B cell (primary cell): ENCODE results near the gene RPL34. TPM values are rescaled to one million over a fixed set of nuclear protein-coding genes. Genes with fewer than 3 reads are reported as not detected.

Experiments used
- ATAC-seq: fragments of 200-7000 bp; cut with Tn5 transposase; one replicate; pipeline ENCODE4 v1.10.0; 2021; ENCODE audit warnings: low read depth, mild to moderate bottlenecking, moderate number of reproducible peaks, moderate library complexity
- CTCF ChIA-PET: fragments of 350-600 bp; sonication (Branson Sonifier 250); formaldehyde crosslinking; loops from one replicate; lab custom pipeline; 2021; ENCODE audit warnings: antibody characterized with exemption, inconsistent platforms; lab: Charles Lee
- POLR2A ChIA-PET: fragments of 350-600 bp; sonication (Branson Sonifier 250); formaldehyde crosslinking; loops from one replicate; lab custom pipeline; 2021; ENCODE audit warnings: antibody characterized with exemption; lab: Charles Lee
- DNase-seq: peaks from one replicate; pipeline ENCODE4 v3.0.0; 2013
- H2AFZ ChIP-seq: 2 replicates; pipeline ENCODE4 v1.6.1; 2012; ENCODE audit warnings: mild to moderate bottlenecking, low read depth, low read length; ENCODE audit not compliant: insufficient read depth, poor library complexity, severe bottlenecking
- H3K27ac ChIP-seq, 2 donors: 1 replicate in 1 of 2; 2 replicates in 1 of 2; pipeline ENCODE4 v1.5.1; 2012 to 2013; ENCODE audit warnings: low read length in 2 of 2, mild to moderate bottlenecking in 2 of 2, moderate library complexity in 1 of 2
- H3K27me3 ChIP-seq, 4 experiments: fragments of 200-600 bp in 1 of 4; sonication (generic) in 1 of 4; replicated peaks in 1 of 4; 1 replicate in 2 of 4; 2 replicates in 2 of 4; pipeline versions ENCODE4 v1.6.1 to v1.7.0; 2013 to 2016; ENCODE audit warnings: low read length in 3 of 4, mild to moderate bottlenecking in 2 of 4, mixed read lengths in 1 of 4, moderate library complexity in 1 of 4; ENCODE audit not compliant: insufficient read depth in 4 of 4, control insufficient read depth in 3 of 4; ENCODE audit errors: control extremely low read depth in 1 of 4
- H3K36me3 ChIP-seq, 2 experiments: replicated peaks in 1 of 2; 1 replicate in 1 of 2; 2 replicates in 1 of 2; pipeline versions ENCODE4 v1.6.1 to v1.7.1; 2013; ENCODE audit warnings: low read length in 1 of 2; ENCODE audit not compliant: insufficient read depth in 2 of 2, control insufficient read depth in 1 of 2; ENCODE audit errors: control extremely low read depth in 1 of 2, extremely low read depth in 1 of 2
- H3K4me1 ChIP-seq, 2 donors: fragments of 200-600 bp in 1 of 2; sonication (generic) in 1 of 2; 1 replicate in 1 of 2; 2 replicates in 1 of 2; pipeline versions ENCODE4 v1.5.1 to v1.6.1; 2013 to 2017; ENCODE audit warnings: low read length in 2 of 2; ENCODE audit not compliant: control insufficient read depth in 2 of 2, insufficient read depth in 2 of 2
- H3K4me2 ChIP-seq: replicated peaks from 2 replicates; pipeline ENCODE3; 2012; ENCODE audit warnings: mild to moderate bottlenecking, low read depth, low read length; ENCODE audit not compliant: poor library complexity, severe bottlenecking
- H3K4me3 ChIP-seq, 5 experiments: fragments of 200-600 bp in 1 of 5; sonication (generic) in 1 of 5; 1 replicate in 3 of 5; 2 replicates in 2 of 5; pipeline versions ENCODE4 v1.5.1 to v1.7.0; 2011 to 2016; ENCODE audit warnings: low read length in 4 of 5, mild to moderate bottlenecking in 4 of 5, low read depth in 2 of 5, control low read depth in 1 of 5, moderate library complexity in 1 of 5; ENCODE audit not compliant: insufficient read depth in 1 of 5; ENCODE audit errors: control extremely low read depth in 1 of 5, extremely low read depth in 1 of 5
- H3K79me2 ChIP-seq: fragments of 200-600 bp; sonication (generic); one replicate; pipeline ENCODE4 v1.6.0; 2016; ENCODE audit warnings: low read length; ENCODE audit not compliant: control insufficient read depth, insufficient read depth
- H3K9ac ChIP-seq: fragments of 200-600 bp; sonication (generic); 2 replicates; pipeline ENCODE4 v1.6.1; 2017; ENCODE audit warnings: mild to moderate bottlenecking, low read length, moderate library complexity
- H3K9me3 ChIP-seq, 3 donors: one replicate each; pipeline versions ENCODE4 v1.6.1 to v1.7.1; 2013; ENCODE audit warnings: low read length in 2 of 3; ENCODE audit not compliant: control insufficient read depth in 2 of 3, insufficient read depth in 1 of 3; ENCODE audit errors: control extremely low read depth in 1 of 3
- H4K20me1 ChIP-seq: 2 replicates; pipeline ENCODE4 v1.6.0; 2012; ENCODE audit warnings: mild to moderate bottlenecking, low read length; ENCODE audit not compliant: insufficient read depth, control insufficient read depth, poor library complexity, severe bottlenecking
- H3K27ac Mint-ChIP-seq: one replicate; pipeline ENCODE4 v1.8.0; 2021; ENCODE audit warnings: mixed read lengths
- H3K27me3 Mint-ChIP-seq: one replicate; pipeline ENCODE4 v1.8.0; 2021; ENCODE audit warnings: mixed read lengths
- H3K4me1 Mint-ChIP-seq: one replicate; pipeline ENCODE4 v1.8.0; 2021; ENCODE audit warnings: mixed read lengths
- H3K4me3 Mint-ChIP-seq: one replicate; pipeline ENCODE4 v1.8.0; 2021; ENCODE audit warnings: mixed read lengths
- H3K9me3 Mint-ChIP-seq: one replicate; pipeline ENCODE4 v1.8.0; 2022; ENCODE audit warnings: mixed read lengths; ENCODE audit not compliant: insufficient read depth
- EZH2 ChIP-seq: IDR thresholded peaks from 2 replicates; pipeline ENCODE4 v1.6.1; 2012; ENCODE audit warnings: borderline replicate concordance, low read depth, mild to moderate bottlenecking, moderate library complexity, low read length; ENCODE audit not compliant: insufficient read depth, poor library complexity, severe bottlenecking
- WGBS: methylation state at CpG from one replicate; pipeline ENCODE4 v1.1.5; 2013; ENCODE audit warnings: missing lambda C conversion rate; ENCODE audit not compliant: insufficient coverage; 5-methylcytosine and 5-hydroxymethylcytosine counted together
- intact Hi-C: fragments of 100-400 bp; cut with micrococcal nuclease; formaldehyde crosslinking; loops from one replicate; pipeline ENCODE4 v1.10.0; 2022
- polyA plus RNA-seq: library from polyadenylated mRNA; depleted of rRNA; stranded (reverse); fragments of >200 nt; gene quantifications from 2 replicates; pipeline ENCODE4 v1.2.3, GENCODE V29; 2012
- total RNA-seq, 2 donors: library from RNA; stranded (reverse); fragments of 120-200 nt in 1 of 2; gene quantifications; 1 replicate in 1 of 2; 2 replicates in 1 of 2; pipeline versions ENCODE4 v1.2.3 to v1.2.4, GENCODE V29; 2013 to 2022
- TF ChIP-seq, protein P1 (sequence below): fragments of 200-600 bp; IDR thresholded peaks from one replicate; pipeline ENCODE4 v1.8.0; 2022; ENCODE audit warnings: antibody characterized with exemption, mild to moderate bottlenecking

RPL34 gene
- total and polyA plus RNA-seq, 2 donors (not counting 1 experiment from before 2014, with no cell fraction given) = 2,267 to 4,160 TPM

DNA sequence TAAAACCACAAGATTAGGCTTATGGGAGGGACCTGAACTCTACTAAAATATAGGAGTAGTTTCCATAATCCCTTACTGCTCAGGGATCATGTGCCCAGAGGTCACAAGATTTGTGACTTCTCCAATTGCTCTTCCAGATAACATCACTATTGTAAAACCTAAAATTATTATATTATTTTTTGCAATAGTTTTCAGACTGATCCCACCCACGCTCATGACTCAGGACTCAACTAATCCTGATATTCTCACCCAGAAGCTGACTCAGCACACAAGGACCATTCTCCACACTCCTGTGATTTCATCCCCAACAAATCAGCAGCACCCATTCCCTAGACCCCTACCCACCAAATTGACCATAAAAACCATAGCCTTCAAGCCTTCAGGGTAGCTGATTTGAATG lies 24.0 kb upstream of the RPL34 start:
- no peaks in the 10 kb centered on the region for H3K4me1 ChIP-seq
- H3K4me3 Mint-ChIP-seq = no peak overlapping the region
- no peak overlapping the region for H3K9ac ChIP-seq
- H4K20me1 ChIP-seq = no peaks in the 10 kb centered on the region
- H3K9me3 ChIP-seq = peaks cover 0 to 8% (median 2%) of the 10 kb centered on the region in 3 donors
- no peaks in the 10 kb centered on the region for H3K9me3 Mint-ChIP-seq
- no peak overlapping the region for H3K4me3 ChIP-seq
- no peaks in the 10 kb centered on the region for H3K27me3 ChIP-seq
- no peak overlapping the region for H3K27ac Mint-ChIP-seq
- H3K36me3 ChIP-seq = no peaks in the 10 kb centered on the region
- ChIA-PET CTCF (no interaction called here), POLR2A (no interaction called here)
- ATAC-seq (no peak), DNase-seq (no peak)
- TF ChIP-seq, protein P1, sequence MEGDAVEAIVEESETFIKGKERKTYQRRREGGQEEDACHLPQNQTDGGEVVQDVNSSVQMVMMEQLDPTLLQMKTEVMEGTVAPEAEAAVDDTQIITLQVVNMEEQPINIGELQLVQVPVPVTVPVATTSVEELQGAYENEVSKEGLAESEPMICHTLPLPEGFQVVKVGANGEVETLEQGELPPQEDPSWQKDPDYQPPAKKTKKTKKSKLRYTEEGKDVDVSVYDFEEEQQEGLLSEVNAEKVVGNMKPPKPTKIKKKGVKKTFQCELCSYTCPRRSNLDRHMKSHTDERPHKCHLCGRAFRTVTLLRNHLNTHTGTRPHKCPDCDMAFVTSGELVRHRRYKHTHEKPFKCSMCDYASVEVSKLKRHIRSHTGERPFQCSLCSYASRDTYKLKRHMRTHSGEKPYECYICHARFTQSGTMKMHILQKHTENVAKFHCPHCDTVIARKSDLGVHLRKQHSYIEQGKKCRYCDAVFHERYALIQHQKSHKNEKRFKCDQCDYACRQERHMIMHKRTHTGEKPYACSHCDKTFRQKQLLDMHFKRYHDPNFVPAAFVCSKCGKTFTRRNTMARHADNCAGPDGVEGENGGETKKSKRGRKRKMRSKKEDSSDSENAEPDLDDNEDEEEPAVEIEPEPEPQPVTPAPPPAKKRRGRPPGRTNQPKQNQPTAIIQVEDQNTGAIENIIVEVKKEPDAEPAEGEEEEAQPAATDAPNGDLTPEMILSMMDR = no peak
- TF ChIP-seq EZH2 = no peak
- no peak overlapping the region for H2AFZ ChIP-seq
- no peak overlapping the region for H3K27ac ChIP-seq
- no peaks in the 10 kb centered on the region for H3K27me3 Mint-ChIP-seq
- WGBS = 100% methylated on average over 1 of the region's 1 CpG
- no peaks in the 10 kb centered on the region for H3K79me2 ChIP-seq
- H3K4me1 Mint-ChIP-seq = no peaks in the 10 kb centered on the region
- H3K4me2 ChIP-seq = no peak overlapping the region
- intact Hi-C loops = no loop called here

DNA sequence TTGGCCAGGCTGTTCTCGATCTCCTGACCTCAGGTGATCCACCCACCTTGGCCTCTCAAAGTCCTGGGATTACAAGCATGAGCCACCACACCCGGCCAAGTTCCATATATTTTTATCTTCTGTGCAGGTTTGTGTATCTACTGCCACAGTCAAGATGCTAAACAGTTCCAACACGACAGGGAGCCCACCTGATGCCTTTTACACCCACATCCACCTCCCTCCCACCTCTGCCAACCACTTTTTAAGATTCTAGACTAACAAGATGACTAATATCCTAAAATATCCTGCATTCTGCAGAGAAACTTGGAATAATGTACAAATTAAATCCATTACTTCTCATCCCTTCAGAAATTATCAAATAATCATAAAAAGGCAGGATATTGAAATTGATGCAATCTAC lies 19.3 kb upstream of the RPL34 start:
- Mint-ChIP-seq H3K4me1 (no peaks in the 10 kb centered on the region), H3K27ac (no peak overlapping the region), H3K9me3 (peaks cover under 1% of the 10 kb centered on the region), H3K4me3 (no peak overlapping the region), H3K27me3 (no peaks in the 10 kb centered on the region)
- ATAC-seq (no peak), DNase-seq (no peak)
- Histone ChIP-seq H3K79me2 (no peaks in the 10 kb centered on the region), H3K27ac (no peak overlapping the region), H2AFZ (no peak overlapping the region), H3K4me3 (no peak overlapping the region), H3K4me1 (no peaks in the 10 kb centered on the region), H3K9ac (no peak overlapping the region), H3K27me3 (no peaks in the 10 kb centered on the region), H3K9me3 (peaks cover 0 to 2% (median 0%) of the 10 kb centered on the region in 3 donors), H3K36me3 (no peaks in the 10 kb centered on the region), H3K4me2 (no peak overlapping the region), H4K20me1 (no peaks in the 10 kb centered on the region)
- intact Hi-C loops = no loop called here
- CTCF ChIA-PET = no interaction called here
- no peak for TF ChIP-seq EZH2
- TF ChIP-seq, protein P1 = no peak
- WGBS = 100% methylated on average over 3 of the region's 3 CpGs
- POLR2A ChIA-PET = no interaction called here
